ENCODE data around the gene ABCD4.
"Not testable (repeated sequence)": the region's sequence is repeated elsewhere in the genome, so short reads cannot be mapped to it uniquely, and the experiment has no call there.

Gene ABCD4

DNA sequence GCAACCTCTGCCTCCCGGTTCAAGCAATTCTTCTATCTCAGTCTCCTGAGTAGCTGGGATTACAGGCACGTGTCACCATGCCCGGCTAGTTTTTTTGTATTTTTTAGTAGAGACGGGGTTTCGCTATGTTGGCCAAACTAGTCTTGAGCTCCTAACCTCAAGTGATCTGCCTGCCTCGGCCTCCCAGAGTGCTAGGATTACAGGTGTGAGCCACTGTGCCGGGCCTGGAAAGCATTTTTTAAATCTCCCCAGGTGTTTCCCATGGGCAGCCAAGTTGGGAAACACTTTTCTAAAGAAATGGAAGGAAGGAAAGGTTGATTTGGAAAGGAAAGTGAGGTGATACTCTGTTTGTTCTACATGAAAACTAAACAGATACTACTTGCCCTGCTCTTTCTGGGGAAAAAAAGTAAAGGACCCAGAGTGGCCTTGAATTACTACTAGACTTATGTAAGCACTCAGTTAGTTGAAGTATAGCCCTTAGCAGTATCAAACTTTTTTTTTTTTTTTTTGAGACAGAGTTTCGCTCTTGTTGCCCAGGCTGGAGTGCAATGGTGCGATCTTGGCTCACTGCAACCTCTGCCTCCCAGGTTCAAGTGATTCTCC is 27.3 kb upstream of the ABCD4 start:
- H3K36me3 ChIP-seq (ENCODE audit: control insufficient read depth, insufficient read depth, low read length, severe bottlenecking); H3K9ac ChIP-seq (ENCODE audit: low read length); H3K4me3 ChIP-seq (ENCODE audit: low read length); DNase-seq (ENCODE audit: low read depth); H3K4me1 ChIP-seq (ENCODE audit: control insufficient read depth, insufficient read depth, low read length); H3K9me3 ChIP-seq (ENCODE audit: control insufficient read depth, low read length): not testable (repeated sequence)
- H3K27me3 ChIP-seq (replicated peaks; ENCODE audit: control insufficient read depth, insufficient read depth, low read length), result peaks cover 37% of the 10 kb centered on the region

DNA sequence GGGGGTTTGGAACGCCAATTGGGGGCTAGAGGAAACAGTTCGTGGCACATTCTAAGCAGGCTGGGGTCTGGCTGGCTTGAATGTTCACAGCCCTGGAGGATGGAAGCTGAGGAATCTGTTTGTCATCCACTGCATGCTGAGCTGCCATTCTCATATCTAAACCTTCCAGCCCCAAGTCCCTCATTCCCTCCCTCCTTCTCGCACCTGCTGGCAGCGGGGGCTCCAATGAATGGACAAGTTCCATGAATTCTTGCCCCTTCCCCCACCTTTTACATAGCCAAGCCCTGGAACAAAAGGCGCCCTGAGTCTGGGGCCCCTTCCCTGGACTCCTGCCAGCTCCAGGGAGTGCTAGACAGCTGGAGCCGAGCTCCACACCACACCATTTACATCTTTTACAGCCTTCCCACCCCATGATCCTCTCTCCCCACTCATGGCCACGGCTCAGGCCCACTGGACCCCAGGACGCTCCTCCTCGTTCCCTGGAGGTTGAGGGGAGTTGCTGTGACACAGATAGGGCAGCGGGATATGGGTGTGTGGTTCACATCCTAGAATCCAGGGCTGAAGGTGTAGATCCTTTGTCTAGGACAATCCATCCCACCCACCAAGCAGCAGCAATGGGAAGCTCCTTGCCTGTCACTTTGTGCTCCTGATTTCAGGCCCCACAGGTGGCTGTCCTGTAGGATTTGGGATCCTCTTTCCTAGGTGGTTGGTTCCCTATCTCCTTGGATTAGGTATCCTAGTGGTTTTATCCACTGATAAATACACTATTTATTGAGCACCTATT is 23.8 kb upstream of the ABCD4 start:
- Histone ChIP-seq H3K9ac (ENCODE audit: low read length) (no peak overlapping the region), H3K4me1 (ENCODE audit: control insufficient read depth, insufficient read depth, low read length) (no peaks in the 10 kb centered on the region), H3K36me3 (ENCODE audit: control insufficient read depth, insufficient read depth, low read length, severe bottlenecking) (no peaks in the 10 kb centered on the region), H3K9me3 (ENCODE audit: control insufficient read depth, low read length) (no peaks in the 10 kb centered on the region), H3K27me3 (replicated peaks; ENCODE audit: control insufficient read depth, insufficient read depth, low read length) (peaks cover 28% of the 10 kb centered on the region), H3K4me3 (ENCODE audit: low read length) (no peak overlapping the region)
- DNase-seq (ENCODE audit: low read depth), result no peak

GRCh38 chr14:74325446-74325845 is 22.7 kb upstream of the ABCD4 start:
- Histone ChIP-seq H3K36me3 (ENCODE audit: control insufficient read depth, insufficient read depth, low read length, severe bottlenecking) (no peaks in the 10 kb centered on the region), H3K27me3 (replicated peaks; ENCODE audit: control insufficient read depth, insufficient read depth, low read length) (peaks cover 31% of the 10 kb centered on the region), H3K4me1 (ENCODE audit: control insufficient read depth, insufficient read depth, low read length) (no peaks in the 10 kb centered on the region), H3K9ac (ENCODE audit: low read length) (no peak overlapping the region), H3K9me3 (ENCODE audit: control insufficient read depth, low read length) (no peaks in the 10 kb centered on the region), H3K4me3 (ENCODE audit: low read length) (no peak overlapping the region)
- DNase-seq (ENCODE audit: low read depth), result no peak

- Histone ChIP-seq H3K4me1 (ENCODE audit: control insufficient read depth, insufficient read depth, low read length) (no peaks in the 10 kb centered on the region), H3K9ac (ENCODE audit: low read length) (no peak overlapping the region), H3K9me3 (ENCODE audit: control insufficient read depth, low read length) (no peaks in the 10 kb centered on the region), H3K4me3 (ENCODE audit: low read length) (no peak overlapping the region), H3K27me3 (replicated peaks; ENCODE audit: control insufficient read depth, insufficient read depth, low read length) (peaks cover 31% of the 10 kb centered on the region), H3K36me3 (ENCODE audit: control insufficient read depth, insufficient read depth, low read length, severe bottlenecking) (no peaks in the 10 kb centered on the region)
- DNase-seq (ENCODE audit: low read depth), result peak; percentile 76
Observed at GRCh38 chr14:74324931-74325361, 22.2 kb upstream of the ABCD4 start.

DNA sequence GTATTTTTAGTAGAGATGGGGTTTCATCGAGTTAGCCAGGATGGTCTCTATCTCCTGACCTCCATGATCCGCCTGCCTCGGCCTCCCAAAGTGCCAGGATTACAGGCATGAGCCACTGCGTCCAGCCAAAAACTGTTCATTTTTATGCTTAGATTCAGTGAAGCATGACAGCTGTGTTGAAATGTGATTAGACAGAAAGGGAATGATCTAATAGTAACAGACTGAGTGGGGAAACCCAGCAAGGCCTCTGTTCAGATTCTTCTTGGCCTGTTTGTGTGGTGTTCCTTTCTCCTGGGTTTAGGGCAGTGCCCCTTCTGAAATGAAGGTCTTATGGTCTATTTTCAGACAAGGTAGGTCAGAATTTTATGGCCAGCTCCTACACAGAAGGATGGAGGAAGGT is 11.8 kb upstream of the ABCD4 start:
- Histone ChIP-seq H3K9me3 (ENCODE audit: control insufficient read depth, low read length) (no peaks in the 10 kb centered on the region), H3K36me3 (ENCODE audit: control insufficient read depth, insufficient read depth, low read length, severe bottlenecking) (no peaks in the 10 kb centered on the region), H3K4me1 (ENCODE audit: control insufficient read depth, insufficient read depth, low read length) (no peaks in the 10 kb centered on the region), H3K4me3 (ENCODE audit: low read length) (no peak overlapping the region), H3K27me3 (replicated peaks; ENCODE audit: control insufficient read depth, insufficient read depth, low read length) (peaks cover 8% of the 10 kb centered on the region), H3K9ac (ENCODE audit: low read length) (no peak overlapping the region)
- peak; percentile 66 for DNase-seq (ENCODE audit: low read depth)

DNA sequence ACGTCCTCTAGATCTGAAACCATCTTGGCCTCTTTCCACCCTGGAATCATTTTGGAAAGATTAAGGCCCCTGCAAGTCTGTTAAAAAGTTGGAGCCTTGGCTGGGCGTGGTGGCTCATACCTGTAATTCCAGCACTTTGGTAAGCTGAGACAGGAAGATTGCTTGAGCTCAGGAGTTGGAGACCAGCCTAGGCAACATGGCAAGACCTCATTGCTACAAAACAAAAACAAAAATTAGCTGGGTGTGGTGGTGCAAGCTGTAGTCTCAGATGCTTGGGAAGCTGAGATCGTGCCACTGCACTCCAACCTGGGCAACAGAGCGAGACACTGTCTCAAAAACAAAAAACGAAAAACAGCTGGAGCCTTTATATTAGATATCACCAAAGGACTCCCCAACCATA is 10.9 kb upstream of the ABCD4 start:
- no peak for DNase-seq (ENCODE audit: low read depth)
- H3K4me1 ChIP-seq (ENCODE audit: control insufficient read depth, insufficient read depth, low read length), result no peaks in the 10 kb centered on the region
- H3K9ac ChIP-seq (ENCODE audit: low read length), result no peak overlapping the region

DNA sequence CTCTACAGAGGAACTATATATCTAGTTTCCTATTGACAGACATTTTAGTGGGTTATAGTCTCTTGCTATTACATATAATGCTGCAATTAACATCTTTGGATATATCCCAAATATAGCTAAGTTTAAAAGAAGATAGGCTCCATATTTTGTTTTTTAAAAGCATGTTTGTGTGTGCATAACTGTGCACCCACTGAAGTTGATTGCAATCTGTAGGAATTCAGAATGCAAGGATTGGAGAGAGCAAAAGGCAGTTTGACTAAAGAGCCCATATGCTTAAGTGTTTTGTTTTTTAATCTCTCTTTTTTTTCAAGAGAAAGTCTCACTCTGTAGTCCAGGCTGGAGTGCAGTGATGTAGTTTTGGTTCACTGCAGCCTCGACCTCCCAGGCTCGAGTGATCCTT is 9.4 kb upstream of the ABCD4 start:
- no peaks in the 10 kb centered on the region for H3K36me3 ChIP-seq (ENCODE audit: control insufficient read depth, insufficient read depth, low read length, severe bottlenecking)
- H3K9ac ChIP-seq (ENCODE audit: low read length), result no peak overlapping the region
- peaks cover 3% of the 10 kb centered on the region for H3K27me3 ChIP-seq (replicated peaks; ENCODE audit: control insufficient read depth, insufficient read depth, low read length)
- no peaks in the 10 kb centered on the region for H3K9me3 ChIP-seq (ENCODE audit: control insufficient read depth, low read length)
- no peaks in the 10 kb centered on the region for H3K4me1 ChIP-seq (ENCODE audit: control insufficient read depth, insufficient read depth, low read length)
- DNase-seq (ENCODE audit: low read depth), result no peak
- H3K4me3 ChIP-seq (ENCODE audit: low read length), result no peak overlapping the region

More for the DNA sequence above, 10.9 kb upstream of the ABCD4 start:
- no peaks in the 10 kb centered on the region for H3K36me3 ChIP-seq (ENCODE audit: control insufficient read depth, insufficient read depth, low read length, severe bottlenecking)
- no peaks in the 10 kb centered on the region for H3K9me3 ChIP-seq (ENCODE audit: control insufficient read depth, low read length)
- peaks cover 8% of the 10 kb centered on the region for H3K27me3 ChIP-seq (replicated peaks; ENCODE audit: control insufficient read depth, insufficient read depth, low read length)
- no peak overlapping the region for H3K4me3 ChIP-seq (ENCODE audit: low read length)

- no peak for DNase-seq (ENCODE audit: low read depth)
- Histone ChIP-seq H3K4me3 (ENCODE audit: low read length) (no peak overlapping the region), H3K4me1 (ENCODE audit: control insufficient read depth, insufficient read depth, low read length) (no peaks in the 10 kb centered on the region), H3K9ac (ENCODE audit: low read length) (no peak overlapping the region), H3K27me3 (replicated peaks; ENCODE audit: control insufficient read depth, insufficient read depth, low read length) (no peaks in the 10 kb centered on the region), H3K9me3 (ENCODE audit: control insufficient read depth, low read length) (no peaks in the 10 kb centered on the region), H3K36me3 (ENCODE audit: control insufficient read depth, insufficient read depth, low read length, severe bottlenecking) (no peaks in the 10 kb centered on the region)
Observed at GRCh38 chr14:74309125-74310022, 6.6 kb upstream of the ABCD4 start.

DNA sequence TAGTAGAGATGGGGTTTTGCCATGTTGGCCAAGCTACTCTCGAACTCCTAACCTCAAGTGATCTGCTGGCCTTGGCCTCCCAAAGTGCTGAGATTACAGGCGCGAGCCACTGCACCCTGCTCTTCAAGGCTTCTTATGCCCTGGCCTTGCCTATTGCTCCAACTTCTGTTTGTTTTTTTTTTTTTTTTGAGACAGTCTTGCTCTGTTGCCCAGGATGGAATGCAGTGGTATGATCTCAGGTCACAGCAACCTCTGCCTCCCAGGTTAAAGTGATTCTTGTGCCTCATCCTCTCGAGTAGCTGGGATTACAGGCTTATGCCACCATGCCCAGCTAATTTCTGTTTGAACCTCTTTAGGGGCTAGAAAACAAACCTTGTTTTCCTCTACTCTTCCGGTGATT is 6.0 kb upstream of the ABCD4 start:
- Histone ChIP-seq H3K4me1 (ENCODE audit: control insufficient read depth, insufficient read depth, low read length) (no peaks in the 10 kb centered on the region), H3K27me3 (replicated peaks; ENCODE audit: control insufficient read depth, insufficient read depth, low read length) (no peaks in the 10 kb centered on the region), H3K36me3 (ENCODE audit: control insufficient read depth, insufficient read depth, low read length, severe bottlenecking) (no peaks in the 10 kb centered on the region), H3K4me3 (ENCODE audit: low read length) (no peak overlapping the region), H3K9me3 (ENCODE audit: control insufficient read depth, low read length) (no peaks in the 10 kb centered on the region), H3K9ac (ENCODE audit: low read length) (no peak overlapping the region)
- DNase-seq (ENCODE audit: low read depth), result no peak

DNA sequence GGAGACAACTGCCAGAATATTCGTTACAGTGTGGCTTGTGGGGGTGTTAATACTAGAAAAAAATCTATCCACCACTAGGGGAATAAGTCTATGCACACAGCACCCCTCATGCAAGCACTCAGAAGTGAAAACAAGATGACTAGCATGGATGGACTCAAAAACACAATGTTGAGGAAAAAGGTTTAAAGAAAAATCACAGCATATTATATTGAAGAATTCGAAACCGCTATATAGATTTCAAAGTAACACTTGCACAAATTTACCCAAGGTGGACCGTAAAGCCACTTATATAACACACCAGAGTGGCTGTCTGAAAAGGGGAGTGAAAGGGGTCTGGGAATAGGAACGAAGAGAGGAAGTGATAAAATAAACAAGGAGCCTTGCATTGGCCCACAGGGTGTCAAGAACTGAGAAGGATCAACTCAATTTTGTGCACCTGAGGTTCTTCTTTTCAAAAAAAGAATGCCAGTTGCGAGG is 544 bp downstream of the ABCD4 start:
- peak; percentile 80 for DNase-seq (ENCODE audit: low read depth)
- H3K9ac ChIP-seq (ENCODE audit: low read length), result peak overlapping the region; percentile 94
- peak overlapping the region; percentile 93 for H3K4me3 ChIP-seq (ENCODE audit: low read length)
- peaks cover 14% of the 10 kb centered on the region for H3K36me3 ChIP-seq (ENCODE audit: control insufficient read depth, insufficient read depth, low read length, severe bottlenecking)
- peaks cover 17% of the 10 kb centered on the region for H3K4me1 ChIP-seq (ENCODE audit: control insufficient read depth, insufficient read depth, low read length)
- H3K9me3 ChIP-seq (ENCODE audit: control insufficient read depth, low read length), result no peaks in the 10 kb centered on the region
- no peaks in the 10 kb centered on the region for H3K27me3 ChIP-seq (replicated peaks; ENCODE audit: control insufficient read depth, insufficient read depth, low read length)

DNA sequence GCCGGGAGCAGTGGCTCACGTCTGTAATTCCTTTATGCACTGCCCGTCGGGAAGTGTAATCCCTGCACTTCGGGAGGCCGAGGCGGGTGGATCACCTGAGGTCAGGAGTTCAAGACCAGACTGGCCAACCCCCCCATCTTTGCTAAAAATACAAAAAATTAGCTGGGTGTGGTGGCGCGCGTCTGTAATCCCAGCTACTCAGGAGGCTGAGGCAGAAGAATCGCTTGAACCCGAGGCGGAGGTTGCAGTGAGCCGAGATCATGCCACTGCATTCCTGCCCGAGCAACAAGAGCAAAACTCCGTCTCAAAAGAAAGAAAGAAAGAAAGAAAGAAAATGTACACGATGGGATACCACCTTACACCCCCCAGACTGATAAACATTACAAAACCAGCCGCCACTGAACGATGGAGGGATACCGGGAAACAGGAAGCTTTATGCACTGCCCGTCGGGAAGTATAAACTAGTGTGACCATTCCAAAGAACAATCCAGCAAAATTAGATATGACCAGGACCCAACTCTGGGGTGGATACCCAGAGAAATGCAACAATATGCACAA is 1.1 kb downstream of the ABCD4 start:
- H3K4me3 ChIP-seq (ENCODE audit: low read length), result peak overlapping the region; percentile 93
- peak overlapping the region; percentile 94 for H3K9ac ChIP-seq (ENCODE audit: low read length)
- no peaks in the 10 kb centered on the region for H3K27me3 ChIP-seq (replicated peaks; ENCODE audit: control insufficient read depth, insufficient read depth, low read length)
- H3K36me3 ChIP-seq (ENCODE audit: control insufficient read depth, insufficient read depth, low read length, severe bottlenecking), result peaks cover 19% of the 10 kb centered on the region
- H3K9me3 ChIP-seq (ENCODE audit: control insufficient read depth, low read length), result no peaks in the 10 kb centered on the region
- no peak for DNase-seq (ENCODE audit: low read depth)
- H3K4me1 ChIP-seq (ENCODE audit: control insufficient read depth, insufficient read depth, low read length), result peaks cover 17% of the 10 kb centered on the region

Measured in adipocyte (in vitro differentiated cells).